ENCODE results near the gene CBFA2T3.

Gene CBFA2T3

DNA sequence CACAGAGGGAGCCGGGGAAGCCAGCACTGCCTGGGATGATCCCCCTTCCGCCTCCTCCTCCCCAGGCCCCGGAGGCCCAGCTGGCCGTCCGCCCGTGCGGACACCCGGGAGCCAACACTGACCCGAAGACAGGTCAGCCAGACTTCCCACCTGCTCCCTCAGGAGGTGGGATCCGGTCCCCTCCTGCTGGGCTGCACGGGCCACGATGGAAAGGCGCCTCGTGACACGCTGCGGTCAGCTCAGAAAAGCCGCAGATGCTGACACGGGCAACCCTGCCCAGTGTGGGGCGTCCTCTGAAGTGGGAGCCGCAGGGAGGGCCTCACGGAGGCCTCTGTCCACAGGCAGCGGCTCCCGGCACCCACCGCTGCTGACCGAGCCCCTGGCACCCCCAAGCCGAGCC lies 49.3 kb downstream of the CBFA2T3 start:
- no peak for DNase-seq (ENCODE audit: low read depth in 1 of 2, low spot score in 1 of 2)
- no peak overlapping the region for H3K27ac ChIP-seq (replicated peaks)
- TF ChIP-seq GABPA (IDR thresholded peaks at IDR 0.05; ENCODE audit: low read depth) (no peak), POLR2AphosphoS5 (IDR thresholded peaks at IDR 0.05; ENCODE audit: low read depth) (no peak), SPI1 (IDR thresholded peaks at IDR 0.05; ENCODE audit: borderline replicate concordance, low read depth) (no peak)
- TF ChIP-seq, protein P1, sequence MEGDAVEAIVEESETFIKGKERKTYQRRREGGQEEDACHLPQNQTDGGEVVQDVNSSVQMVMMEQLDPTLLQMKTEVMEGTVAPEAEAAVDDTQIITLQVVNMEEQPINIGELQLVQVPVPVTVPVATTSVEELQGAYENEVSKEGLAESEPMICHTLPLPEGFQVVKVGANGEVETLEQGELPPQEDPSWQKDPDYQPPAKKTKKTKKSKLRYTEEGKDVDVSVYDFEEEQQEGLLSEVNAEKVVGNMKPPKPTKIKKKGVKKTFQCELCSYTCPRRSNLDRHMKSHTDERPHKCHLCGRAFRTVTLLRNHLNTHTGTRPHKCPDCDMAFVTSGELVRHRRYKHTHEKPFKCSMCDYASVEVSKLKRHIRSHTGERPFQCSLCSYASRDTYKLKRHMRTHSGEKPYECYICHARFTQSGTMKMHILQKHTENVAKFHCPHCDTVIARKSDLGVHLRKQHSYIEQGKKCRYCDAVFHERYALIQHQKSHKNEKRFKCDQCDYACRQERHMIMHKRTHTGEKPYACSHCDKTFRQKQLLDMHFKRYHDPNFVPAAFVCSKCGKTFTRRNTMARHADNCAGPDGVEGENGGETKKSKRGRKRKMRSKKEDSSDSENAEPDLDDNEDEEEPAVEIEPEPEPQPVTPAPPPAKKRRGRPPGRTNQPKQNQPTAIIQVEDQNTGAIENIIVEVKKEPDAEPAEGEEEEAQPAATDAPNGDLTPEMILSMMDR (IDR thresholded peaks at IDR 0.05; ENCODE audit: insufficient read depth, low read length), result no peak
- TF ChIP-seq, protein P2, sequence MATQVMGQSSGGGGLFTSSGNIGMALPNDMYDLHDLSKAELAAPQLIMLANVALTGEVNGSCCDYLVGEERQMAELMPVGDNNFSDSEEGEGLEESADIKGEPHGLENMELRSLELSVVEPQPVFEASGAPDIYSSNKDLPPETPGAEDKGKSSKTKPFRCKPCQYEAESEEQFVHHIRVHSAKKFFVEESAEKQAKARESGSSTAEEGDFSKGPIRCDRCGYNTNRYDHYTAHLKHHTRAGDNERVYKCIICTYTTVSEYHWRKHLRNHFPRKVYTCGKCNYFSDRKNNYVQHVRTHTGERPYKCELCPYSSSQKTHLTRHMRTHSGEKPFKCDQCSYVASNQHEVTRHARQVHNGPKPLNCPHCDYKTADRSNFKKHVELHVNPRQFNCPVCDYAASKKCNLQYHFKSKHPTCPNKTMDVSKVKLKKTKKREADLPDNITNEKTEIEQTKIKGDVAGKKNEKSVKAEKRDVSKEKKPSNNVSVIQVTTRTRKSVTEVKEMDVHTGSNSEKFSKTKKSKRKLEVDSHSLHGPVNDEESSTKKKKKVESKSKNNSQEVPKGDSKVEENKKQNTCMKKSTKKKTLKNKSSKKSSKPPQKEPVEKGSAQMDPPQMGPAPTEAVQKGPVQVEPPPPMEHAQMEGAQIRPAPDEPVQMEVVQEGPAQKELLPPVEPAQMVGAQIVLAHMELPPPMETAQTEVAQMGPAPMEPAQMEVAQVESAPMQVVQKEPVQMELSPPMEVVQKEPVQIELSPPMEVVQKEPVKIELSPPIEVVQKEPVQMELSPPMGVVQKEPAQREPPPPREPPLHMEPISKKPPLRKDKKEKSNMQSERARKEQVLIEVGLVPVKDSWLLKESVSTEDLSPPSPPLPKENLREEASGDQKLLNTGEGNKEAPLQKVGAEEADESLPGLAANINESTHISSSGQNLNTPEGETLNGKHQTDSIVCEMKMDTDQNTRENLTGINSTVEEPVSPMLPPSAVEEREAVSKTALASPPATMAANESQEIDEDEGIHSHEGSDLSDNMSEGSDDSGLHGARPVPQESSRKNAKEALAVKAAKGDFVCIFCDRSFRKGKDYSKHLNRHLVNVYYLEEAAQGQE (IDR thresholded peaks at IDR 0.05; ENCODE audit: insufficient replicate concordance, low read depth), result no peak
- no peak overlapping the region for H3K4me3 ChIP-seq (replicated peaks; ENCODE audit: insufficient read depth, low read length)
- H3K27me3 ChIP-seq (ENCODE audit: insufficient read depth, poor library complexity, severe bottlenecking), result no peaks in the 10 kb centered on the region

DNA sequence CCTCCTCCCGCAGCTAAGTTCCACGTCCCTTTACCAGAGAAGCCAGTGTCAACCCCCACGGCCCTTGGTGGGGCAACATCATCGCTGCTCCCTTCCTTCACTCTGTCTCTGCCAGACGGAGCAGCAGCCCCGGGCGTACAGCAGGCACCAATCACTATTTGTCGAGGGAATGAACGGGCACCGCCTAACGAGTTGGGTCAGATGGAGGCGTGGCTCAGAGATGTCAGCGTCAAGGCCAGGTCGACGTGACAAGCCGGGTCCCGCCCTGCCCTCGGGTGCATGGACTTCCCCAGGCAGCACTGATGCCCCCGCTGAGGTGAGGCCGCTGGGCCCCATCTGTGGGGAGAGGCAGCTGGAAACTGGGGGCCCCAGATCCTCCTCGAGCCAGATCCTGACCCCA lies 50.0 kb downstream of the CBFA2T3 start:
- no peak for TF ChIP-seq POLR2AphosphoS5 (IDR thresholded peaks at IDR 0.05; ENCODE audit: low read depth)
- Histone ChIP-seq H3K4me3 (replicated peaks; ENCODE audit: insufficient read depth, low read length) (no peak overlapping the region), H3K27ac (replicated peaks) (no peak overlapping the region), H3K27me3 (ENCODE audit: insufficient read depth, poor library complexity, severe bottlenecking) (no peaks in the 10 kb centered on the region)
- DNase-seq (ENCODE audit: low read depth in 1 of 2, low spot score in 1 of 2), result no peak

DNA sequence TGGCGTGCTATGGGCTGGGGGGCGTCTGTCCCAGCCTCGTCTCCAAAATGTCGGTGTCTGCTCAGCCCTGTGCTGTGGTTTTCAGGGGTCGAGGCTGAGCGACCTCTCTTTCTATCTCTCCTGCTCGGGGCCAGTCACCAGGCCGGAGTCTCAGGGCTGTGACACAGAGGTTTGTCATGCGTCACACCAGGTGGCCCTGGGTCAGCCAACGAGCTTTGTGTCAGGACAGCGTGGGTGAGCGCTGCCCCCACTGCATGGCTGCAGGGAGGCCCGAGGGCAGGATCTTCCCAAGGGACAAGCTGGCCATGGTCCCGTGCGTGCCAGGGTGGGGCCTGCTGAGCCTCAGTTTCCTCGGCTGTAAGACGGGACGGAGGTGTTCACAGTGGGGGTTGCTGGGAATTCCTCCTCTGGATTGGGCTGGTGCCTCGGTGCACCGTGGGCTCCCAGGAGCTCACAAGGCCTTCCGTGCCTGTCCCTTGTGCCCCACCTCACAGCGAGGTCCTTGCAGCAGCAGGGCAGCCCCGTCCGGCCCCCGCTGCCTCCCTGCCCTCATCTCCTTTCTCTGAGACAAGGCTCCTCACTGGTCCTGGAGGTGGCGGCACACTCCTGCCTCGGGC lies 50.5 kb downstream of the CBFA2T3 start:
- H3K27ac ChIP-seq (replicated peaks), result no peak overlapping the region
- TF ChIP-seq POLR2AphosphoS5 (IDR thresholded peaks at IDR 0.05; ENCODE audit: low read depth) (no peak), SPI1 (IDR thresholded peaks at IDR 0.05; ENCODE audit: borderline replicate concordance, low read depth) (no peak), GABPA (IDR thresholded peaks at IDR 0.05; ENCODE audit: low read depth) (no peak)
- TF ChIP-seq, protein P2 (IDR thresholded peaks at IDR 0.05; ENCODE audit: insufficient replicate concordance, low read depth), result no peak
- TF ChIP-seq, protein P1 (IDR thresholded peaks at IDR 0.05; ENCODE audit: insufficient read depth, low read length), result no peak
- H3K4me3 ChIP-seq (replicated peaks; ENCODE audit: insufficient read depth, low read length), result no peak overlapping the region
- no peaks in the 10 kb centered on the region for H3K27me3 ChIP-seq (ENCODE audit: insufficient read depth, poor library complexity, severe bottlenecking)
- DNase-seq (ENCODE audit: low read depth in 1 of 2, low spot score in 1 of 2), result no peak

DNA sequence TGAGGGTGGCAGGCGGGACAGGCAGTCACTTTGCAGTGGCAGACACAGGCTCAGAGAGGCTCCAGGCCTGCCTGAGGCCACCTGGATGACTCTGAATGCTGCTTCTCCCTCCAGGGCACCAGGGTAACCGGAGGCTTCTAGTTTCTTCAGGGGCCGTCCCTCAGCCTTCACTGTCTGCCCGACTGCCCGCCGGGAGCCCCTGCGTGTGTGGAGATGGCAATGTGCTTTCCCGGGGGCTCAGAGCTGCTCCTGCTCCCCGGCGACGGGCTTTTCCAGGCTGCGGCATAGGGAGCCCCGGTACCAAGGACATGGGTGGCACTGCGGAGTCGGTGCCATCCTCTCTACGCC lies 51.5 kb downstream of the CBFA2T3 start:
- DNase-seq (ENCODE audit: low read depth in 1 of 2, low spot score in 1 of 2), result no peak
- no peaks in the 10 kb centered on the region for H3K27me3 ChIP-seq (ENCODE audit: insufficient read depth, poor library complexity, severe bottlenecking)

More for the DNA sequence above, 51.5 kb downstream of the CBFA2T3 start:
- Histone ChIP-seq H3K27ac (replicated peaks) (no peak overlapping the region), H3K4me3 (replicated peaks; ENCODE audit: insufficient read depth, low read length) (no peak overlapping the region)
- TF ChIP-seq GABPA (IDR thresholded peaks at IDR 0.05; ENCODE audit: low read depth) (no peak), POLR2AphosphoS5 (IDR thresholded peaks at IDR 0.05; ENCODE audit: low read depth) (no peak), SPI1 (IDR thresholded peaks at IDR 0.05; ENCODE audit: borderline replicate concordance, low read depth) (no peak)

Measured in HL-60 (cell line).